ENCODE data around the gene MOGAT1.
A peak's percentile ranks its signal among the peaks of the same experiment; 100 is the strongest.

MOGAT1 gene

DNA sequence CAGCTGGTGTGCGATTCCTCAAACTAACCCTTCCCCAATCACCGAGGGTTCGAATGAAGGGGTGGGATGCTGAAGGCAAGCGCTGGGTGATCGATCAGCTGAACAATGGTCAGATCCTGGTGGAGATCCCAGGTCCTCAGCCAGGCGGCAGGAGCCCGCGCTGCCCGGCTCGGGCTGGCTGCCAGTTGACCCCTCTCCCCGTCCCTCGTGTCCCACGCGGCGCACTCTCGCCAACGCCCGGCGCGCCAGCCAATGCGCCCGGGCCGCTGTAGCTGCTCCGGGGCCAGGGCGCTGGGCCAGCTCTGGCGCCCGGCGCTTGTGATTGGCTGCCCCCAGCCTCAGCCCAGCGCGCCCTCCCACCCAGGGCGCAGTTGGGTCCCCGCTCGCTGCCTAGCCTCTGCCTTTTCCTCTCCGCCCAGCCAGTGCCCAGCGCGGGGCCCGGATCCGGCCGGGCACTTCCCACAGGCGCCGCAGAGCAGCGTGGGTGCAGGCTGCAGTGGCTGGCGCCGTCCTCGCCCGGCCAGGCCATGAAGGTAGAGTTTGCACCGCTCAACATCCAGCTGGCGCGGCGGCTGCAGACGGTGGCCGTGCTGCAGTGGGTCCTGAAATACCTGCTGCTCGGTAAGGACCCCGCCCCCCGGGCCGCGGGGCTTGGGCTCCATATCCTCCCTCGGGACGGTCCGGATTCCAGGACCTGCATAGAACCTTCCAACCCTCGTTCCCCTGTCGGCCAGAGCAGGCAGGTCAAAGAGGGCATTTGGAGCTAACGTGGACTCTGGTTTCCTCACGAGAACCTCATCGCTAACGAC lies at the start of gene MOGAT1:
Gene MOGAT1, plus strand, starts transcription at position 400 of the 809 bp plus-strand sequence. Its CDS starts 128 bp downstream, at position 528.
- DNase-seq, result no peak

GRCh38 chr2:222621893-222622292 lies 49.6 kb upstream of the MOGAT1 start:
- DNase-seq, result no peak

DNA sequence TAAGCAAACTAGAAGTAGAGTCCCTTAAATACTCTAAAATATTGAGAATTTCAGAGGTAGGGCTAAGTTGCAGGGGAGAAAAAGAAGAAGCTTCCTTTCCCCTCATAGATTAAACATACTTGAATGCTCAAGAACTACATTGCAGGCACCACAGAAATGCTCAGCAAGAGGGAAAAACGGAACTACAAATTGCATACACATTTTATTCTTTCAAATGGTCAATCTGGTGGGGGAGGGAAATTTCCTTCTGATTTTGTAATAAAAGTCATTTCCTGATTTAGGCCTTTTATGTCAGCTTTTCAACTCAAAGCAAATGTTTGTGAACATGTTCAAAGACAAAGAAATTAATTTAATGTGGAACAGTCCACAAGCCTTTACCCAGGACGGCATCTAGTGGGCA lies 48.5 kb upstream of the MOGAT1 start:
- DNase-seq, result no peak

DNA sequence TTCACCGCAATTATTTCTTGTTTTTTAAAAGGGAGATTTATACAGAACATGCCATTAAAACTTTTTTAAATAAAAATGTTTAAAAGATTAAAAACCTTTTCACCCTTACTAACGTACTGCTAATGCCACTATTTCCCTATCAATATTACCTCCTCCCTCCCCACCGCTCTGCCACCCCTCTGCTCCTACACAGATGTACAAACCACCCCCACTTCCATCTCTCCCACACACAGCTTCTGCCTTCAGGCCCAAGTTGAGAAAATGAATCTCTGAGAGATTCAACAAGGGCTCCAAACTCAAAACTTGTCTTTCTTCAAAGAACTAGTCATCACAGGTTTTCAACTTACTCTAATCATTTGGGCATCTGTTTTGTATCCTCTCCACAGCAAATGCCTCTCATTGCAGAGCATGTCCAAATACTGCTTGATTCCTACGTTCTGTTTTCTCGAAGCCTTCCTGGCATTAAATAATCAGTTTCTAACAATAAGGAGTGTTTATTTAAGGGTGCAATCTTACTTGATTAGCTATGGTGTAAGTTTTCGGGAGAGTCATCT lies 47.6 kb upstream of the MOGAT1 start:
- no peak for DNase-seq

- DNase-seq, result no peak
Observed at GRCh38 chr2:222627764-222628163, 43.7 kb upstream of the MOGAT1 start.

DNA sequence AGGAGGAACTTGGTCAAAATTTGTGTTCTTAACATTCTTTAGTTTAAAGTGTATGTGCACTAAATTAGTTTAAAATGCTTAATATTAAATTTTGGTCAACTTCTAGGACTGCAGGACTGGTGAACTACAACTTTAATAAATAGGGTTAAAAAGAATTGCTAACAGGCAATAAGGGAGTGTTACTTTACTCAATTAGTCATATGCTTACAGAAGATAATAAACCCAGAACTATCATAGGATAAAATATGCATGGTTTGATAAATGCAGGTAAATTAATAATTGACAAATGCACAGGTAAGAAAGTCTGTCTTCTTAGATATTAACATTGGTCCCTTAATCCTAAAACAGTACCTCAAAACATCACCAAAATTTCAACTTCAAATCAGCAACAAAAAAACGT lies 36.2 kb upstream of the MOGAT1 start:
- DNase-seq, result no peak

GRCh38 chr2:222637067-222637466 lies 34.4 kb upstream of the MOGAT1 start:
- DNase-seq, result no peak

GRCh38 chr2:222641336-222641735 lies 30.1 kb upstream of the MOGAT1 start:
- no peak for DNase-seq

- DNase-seq, result no peak
Observed at GRCh38 chr2:222643134-222643533, 28.3 kb upstream of the MOGAT1 start.

DNA sequence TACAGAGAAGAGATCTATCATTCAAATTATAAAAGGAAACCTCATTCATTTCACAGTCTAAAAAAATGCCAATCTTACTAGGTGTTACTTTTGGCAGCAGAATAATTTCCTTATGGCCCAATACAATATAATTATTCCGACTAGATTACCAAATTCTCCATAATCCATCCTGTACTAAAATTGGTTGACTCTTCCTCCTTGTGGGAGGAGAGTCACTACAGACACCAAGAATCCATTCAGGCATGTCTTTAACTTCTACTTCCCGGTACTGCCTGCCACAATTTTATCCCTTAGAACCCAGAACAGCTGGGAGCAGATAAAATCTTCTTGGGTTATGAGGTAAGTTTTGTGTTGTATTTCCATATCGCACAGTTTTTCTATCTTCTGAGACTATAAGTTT lies 25.4 kb upstream of the MOGAT1 start:
- no peak for DNase-seq

DNA sequence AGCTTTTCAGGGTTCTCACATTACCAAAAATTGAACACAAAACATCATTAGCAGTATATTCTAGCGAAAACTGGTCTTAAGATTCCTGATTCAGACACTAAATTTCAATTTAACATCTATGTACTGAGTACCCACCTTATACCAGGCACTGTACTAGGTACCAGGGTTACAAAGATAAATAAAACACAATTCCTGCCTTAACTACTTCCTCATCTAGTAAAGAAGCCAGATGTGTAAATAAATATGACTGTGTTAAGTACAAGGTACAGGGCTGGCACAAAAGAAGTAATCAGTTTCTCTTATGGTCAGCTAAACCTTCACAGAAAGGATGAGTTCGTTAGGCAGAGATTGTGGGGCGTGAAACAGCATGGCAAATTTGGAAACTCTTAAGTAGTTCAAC lies 21.7 kb upstream of the MOGAT1 start:
- no peak for DNase-seq

DNA sequence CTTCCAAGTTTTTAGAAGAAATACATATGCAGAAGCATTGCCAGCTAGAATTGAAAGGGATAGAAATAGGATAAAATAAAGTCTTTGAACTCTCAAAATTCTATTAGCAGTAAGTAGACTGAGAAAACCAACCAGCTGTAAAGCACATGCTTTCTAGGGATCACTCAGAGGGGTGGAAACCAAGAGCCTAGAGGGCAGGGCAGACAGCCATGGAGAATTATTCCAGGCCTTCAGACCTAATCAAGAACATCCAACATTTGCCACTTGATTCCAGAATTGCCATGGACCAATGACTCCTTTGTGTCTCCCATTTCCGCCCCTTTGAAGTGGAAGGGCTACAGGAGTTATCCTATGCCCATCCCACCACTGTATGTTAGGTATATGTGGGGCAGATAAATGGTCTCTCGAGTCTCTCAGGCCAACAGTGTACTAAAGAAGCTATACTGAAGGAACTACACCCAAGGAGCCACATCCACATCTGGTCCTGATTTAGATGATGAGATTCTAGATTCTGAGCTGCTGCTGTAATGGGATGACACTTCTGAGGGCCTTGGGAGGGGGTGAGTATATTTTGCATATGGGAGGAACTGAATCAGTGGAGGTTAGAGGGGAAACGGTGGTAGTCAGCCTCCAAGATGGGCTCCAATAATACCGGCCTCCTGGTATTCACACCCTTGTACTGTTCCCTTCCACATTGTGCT lies 19.6 kb upstream of the MOGAT1 start:
- DNase-seq, result no peak

DNA sequence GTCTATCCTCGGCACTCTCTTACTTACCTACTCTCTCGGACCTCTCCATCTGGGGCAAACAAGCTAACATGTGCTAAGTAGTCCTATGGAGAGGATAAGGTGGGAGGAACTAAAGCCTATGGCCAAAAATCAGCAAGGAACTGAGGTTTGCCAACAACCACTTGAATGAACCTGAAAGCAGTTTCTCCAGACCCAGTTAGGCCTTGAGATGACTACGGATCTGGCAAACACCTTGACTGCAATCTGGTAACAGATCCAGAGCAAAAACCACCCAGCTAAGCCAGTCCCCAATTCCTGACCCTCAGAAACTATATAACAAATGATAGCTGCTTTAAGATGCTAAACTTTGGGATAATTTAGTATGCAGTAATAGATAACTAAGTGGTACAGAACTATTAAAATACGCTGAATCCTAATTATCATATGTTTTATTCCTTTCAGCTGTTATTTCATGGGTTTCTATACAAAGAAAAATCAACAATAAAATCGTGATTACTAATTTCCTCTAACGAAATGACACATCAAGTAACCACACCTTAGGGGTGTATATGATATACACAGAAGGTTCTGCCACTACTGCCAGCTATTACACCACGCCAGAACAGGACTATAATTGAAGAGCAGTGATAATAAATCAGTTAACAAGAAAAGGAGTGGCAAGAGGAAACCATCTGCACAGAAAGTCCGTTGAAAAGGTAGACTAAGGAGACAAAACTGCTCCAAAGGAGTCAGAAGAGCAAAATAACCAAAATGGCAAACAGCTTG lies 18.8 kb upstream of the MOGAT1 start:
- no peak for DNase-seq

DNA sequence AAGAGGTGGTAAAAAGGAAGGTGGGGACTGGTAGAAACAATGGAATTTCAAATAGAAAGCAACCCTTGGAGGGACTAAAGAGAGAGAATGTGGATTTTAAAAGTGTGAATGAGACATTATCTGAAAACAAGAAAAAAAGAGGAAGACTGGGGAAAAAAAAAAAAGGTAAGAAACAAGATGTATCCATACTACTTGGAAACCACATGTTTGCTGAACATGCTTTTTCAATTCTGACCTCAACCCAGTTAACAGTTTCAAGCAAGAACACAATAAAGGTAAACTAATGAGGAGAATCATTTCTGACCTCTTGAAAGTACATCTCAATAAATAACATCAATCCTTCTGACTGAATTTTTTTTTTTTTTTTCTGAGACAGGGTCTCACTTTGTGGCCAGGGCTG lies 18.2 kb upstream of the MOGAT1 start:
- no peak for DNase-seq

GRCh38 chr2:222655787-222656525 lies 15.5 kb upstream of the MOGAT1 start, which contains the start of gene FARSB:
TSS of gene FARSB (minus strand) at chr2:222656092. CDS start at chr2:222656073, 19 bp downstream.
- peak; percentile 81 for DNase-seq

DNA sequence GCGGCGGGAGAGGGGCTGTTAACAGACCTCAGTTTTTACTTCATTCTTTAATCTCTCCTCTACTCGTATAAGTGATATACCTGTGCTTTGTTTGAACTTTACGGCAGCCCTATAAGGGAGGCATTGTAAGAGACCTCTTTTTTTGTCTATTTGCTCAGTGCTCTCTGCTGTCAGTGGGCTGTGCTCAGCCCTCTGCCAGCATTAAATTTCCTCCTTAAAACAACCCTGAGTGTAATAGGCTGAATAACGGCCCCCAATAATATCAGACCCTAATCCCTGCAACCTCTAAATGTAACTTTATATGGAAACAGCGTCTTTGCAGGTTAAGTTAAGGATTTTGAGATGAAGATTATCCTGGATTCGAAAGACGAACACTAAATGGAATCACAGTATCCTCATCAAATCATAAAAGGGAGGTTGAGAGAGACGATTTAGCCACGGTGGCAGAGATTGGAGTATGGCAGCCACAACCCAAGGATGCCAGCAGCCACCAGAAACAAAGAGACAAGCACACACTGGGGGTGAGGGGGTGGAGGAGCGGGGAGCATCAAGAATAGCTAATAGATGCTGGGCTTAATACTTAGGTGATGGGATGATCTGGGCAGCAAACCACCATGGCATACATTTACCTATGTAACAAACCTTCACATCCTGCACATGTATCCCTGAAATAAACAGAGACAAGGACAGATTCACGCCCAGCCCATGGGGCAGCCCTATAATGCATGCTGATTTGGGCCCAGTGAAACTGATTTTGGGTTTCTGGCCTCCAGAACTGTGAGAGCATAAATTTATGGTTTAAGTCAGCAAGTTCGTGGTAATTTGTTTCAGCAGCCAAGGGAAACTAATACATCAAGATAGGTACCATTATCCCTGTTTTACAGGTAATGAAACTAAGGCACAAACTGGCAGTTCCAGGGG lies 14.7 kb upstream of the MOGAT1 start:
- DNase-seq, result no peak

- no peak for DNase-seq
Observed at GRCh38 chr2:222663479-222663878, 8.0 kb upstream of the MOGAT1 start.

DNA sequence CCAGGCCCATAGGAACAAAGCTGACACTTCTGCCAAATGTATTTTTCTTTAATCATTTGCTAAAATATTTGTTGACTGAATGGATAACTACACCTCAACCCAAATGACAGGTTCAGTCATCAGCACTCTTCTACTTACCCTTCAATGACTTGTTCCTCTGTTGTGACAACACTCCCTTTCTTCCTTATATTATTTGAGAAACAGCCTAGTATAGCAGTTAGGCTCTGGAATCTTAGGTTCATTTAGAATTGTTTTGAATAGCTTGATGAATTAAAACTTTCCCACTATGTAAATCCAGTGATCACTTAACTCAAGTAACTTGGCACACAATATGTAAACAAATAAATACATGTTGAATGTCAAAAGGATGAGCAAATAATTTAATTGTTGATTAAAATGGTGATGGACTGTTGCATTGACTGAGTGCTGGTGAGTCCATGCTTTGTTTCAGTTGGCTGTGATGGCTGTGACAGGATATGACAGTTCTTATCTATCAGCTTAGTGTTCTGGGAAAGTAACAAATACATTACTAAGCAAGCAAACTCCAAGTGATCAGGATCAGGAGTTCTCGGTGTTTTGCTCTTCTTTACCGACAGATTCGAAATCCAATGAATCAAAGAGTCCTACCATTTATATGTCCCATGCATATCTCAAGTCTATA lies 2.8 kb upstream of the MOGAT1 start:
- no peak for DNase-seq

DNA sequence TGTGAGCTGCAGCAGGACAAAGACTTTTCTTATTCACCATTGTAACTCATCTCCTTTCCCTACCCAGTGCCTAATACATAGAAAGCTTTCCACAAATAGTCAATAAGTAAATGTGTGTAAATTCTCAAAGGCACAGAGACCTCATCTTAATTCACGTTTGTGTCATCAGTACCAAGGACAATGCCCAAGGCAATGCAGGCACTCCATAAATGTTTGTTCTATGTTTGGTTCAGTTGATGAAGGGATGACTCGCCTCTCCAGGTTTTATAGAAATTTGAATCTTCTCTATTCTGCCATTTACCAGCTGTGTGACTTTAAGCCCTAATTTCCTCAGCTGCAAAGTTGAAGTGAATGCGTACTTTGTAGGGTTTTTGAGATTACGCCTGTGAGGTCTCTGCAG lies 2.1 kb upstream of the MOGAT1 start:
- no peak for DNase-seq

- DNase-seq, result no peak
Observed at GRCh38 chr2:222670191-222671038, 1.0 kb upstream of the MOGAT1 start.

Measured in NCI-H524 treated with DMSO at 0.1 percent for 48 hours (cell line).